Head of caudate nucleus (tissue), 42 donors: ENCODE measurements around the gene GOSR1.
"Not testable (repeated sequence)": the region's sequence is repeated elsewhere in the genome, so short reads cannot be mapped to it uniquely, and the experiment has no call there.

Experiments used
- DNase-seq, 42 donors: peaks; one replicate each; pipeline versions ENCODE4 v3.0.0 to v3.0.0-alpha.2; 2020 to 2021; ENCODE audit warnings: mixed read lengths in 7 of 42
- intact Hi-C: fragments of 100-400 bp; cut with DNase I; formaldehyde crosslinking; loops from one replicate; pipeline ENCODE4 v1.15.0; 2022

Gene GOSR1

GRCh38 chr17:30569531-30570175 lies 92.4 kb downstream of the GOSR1 start:
- DNase-seq, result peak in 2 of 42 donors; percentile 9 to 21
- intact Hi-C loops, result not testable (repeated sequence)

- peak in 3 of 42 donors; percentile 4 to 16 (median 4) for DNase-seq
- intact Hi-C loops, result no loop called here
These were observed 93.0 kb downstream of the GOSR1 start for GRCh38 chr17:30570191-30570590.

- peak in 2 of 42 donors; percentile 17 to 21 for DNase-seq
- intact Hi-C loops, result no loop called here
These were observed 93.5 kb downstream of the GOSR1 start for GRCh38 chr17:30570596-30571265.

GRCh38 chr17:30571404-30571803 lies 94.2 kb downstream of the GOSR1 start:
- intact Hi-C loops, result not testable (repeated sequence)
- DNase-seq, result peak in 1 of 42 donors; percentile 10

- no peak for DNase-seq
- intact Hi-C loops, result no loop called here
These were observed 94.7 kb downstream of the GOSR1 start for GRCh38 chr17:30571921-30572320.

DNA sequence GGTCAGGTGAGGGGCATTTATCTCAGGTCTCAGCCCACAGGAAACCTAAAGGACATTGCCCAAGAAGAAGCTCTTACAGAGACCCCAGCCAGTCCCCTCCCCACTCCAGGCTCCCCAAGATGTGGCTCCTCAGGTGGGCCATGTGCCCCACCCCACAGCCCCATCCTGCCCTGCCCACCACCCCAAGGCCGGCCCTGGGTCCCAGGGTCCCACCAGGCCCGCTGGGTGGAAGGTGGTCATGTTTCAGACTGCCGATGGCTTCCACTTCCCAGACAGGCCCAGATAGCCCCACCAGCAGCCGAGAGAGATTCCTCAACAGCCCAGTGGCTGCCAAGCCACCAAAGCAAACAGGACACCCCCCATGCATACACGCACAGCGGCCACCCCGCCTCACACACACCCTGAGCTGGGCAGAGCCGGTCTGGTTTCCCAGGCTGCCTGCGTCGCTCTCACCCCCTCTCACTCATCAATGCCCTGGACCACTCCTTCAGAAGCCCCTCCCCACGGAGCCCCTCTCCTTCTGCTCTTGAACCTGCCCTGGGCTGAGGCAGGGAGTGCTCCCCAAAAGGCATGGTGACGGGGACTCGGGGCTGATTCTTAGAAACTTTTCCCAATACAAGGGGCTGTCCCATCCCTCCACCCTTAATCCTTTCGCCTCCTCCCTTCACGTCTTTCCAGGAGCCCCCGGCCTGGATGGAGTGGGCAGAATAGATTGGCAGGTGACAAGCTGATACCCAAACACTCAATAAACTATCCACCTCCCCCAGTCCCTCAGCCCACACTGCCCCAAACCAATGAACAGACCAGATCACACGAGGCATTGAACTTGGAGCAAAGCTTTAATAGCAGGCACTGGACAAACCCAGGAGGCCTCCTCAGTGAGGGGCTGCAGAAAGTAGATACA lies 95.7 kb downstream of the GOSR1 start:
- DNase-seq, intact Hi-C loops: not testable (repeated sequence)

DNA sequence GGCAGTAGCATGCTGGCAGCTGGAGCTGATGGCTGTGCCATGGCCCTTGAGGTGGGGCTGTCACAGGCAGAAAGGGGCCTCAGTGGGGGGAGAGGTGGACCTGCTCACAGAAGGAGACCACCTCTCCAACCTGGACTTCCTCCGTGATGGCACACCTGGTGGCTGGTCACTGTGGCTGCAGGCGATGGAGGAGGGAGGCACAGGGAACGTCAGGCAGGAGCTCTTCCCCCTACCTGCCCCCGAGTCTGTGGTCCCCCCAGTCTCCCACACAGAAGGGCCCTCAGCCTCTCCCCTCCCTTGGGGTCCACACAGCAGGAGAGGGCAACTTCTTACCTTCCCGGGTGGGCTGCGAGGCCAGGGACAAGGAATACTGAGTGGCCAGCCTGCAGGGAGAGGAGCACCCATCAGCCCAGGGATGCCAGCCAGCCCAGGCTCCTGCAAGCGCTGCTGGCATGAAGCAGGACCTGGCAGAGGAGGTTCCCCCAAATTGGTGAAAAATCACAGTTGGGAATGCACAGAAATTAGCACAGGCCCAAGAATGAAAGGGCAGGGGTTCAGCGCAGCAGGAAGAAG lies 96.5 kb downstream of the GOSR1 start:
- DNase-seq, result peak in 1 of 42 donors; percentile 20
- intact Hi-C loops, result no loop called here

- peak in 1 of 42 donors; percentile 6 for DNase-seq
These were observed 97.1 kb downstream of the GOSR1 start for GRCh38 chr17:30574309-30574708.

DNA sequence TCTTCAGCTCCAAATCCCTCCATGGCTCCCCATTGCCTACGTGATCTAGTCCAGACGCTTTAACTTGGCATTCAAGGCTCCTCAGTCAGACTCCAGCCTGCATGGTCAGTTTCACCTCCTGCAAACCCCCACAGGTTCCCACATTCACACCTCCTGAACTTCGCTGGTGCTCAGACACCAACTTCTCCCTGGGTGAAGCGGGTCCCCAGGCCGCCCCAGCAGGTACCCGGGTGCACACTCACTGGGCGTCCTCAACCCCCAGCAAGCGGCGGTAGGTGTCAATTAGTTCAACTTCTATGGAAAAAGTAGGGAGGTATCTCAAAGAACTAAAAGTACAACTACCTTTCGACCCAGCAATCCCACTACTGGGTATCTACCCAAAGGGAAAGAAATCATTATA lies 97.6 kb downstream of the GOSR1 start:
- peak in 3 of 42 donors; percentile 5 to 13 (median 10) for DNase-seq
- intact Hi-C loops, result not testable (repeated sequence)

More at GRCh38 chr17:30574309-30574708, 97.1 kb downstream of the GOSR1 start:
- intact Hi-C loops, result not testable (repeated sequence)

DNA sequence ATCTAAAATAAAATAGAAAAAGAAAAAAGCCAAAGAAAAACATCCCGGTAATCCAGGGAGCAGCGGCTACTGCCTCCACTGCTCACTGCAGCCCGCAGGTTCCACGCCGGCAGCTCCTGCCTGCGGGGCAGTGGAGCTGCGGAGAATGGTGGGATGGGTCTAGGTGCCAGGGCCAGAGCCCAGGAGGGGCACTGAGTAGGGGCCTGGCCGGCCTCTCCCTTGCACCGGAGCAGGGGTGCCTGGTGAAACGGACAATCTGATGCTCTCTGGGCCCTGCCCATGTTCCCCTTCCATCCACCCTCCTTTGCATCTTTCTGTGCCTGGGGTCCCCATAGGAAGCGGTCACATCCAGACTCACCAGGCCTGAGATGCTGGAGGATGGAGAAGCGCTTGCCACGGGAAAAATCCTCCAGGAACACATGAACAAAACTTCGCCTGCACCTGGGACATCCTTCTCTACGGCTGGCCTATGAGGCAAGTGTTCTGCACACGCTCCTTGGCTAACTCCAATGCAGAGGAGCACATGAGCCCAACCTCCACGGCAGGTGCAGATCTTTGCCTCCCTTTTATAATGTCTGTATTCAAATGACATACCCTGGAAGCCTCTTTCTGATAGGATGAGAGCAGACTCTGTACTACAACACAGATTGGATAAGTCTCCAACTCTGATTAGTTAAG lies 98.6 kb downstream of the GOSR1 start:
- intact Hi-C loops, result not testable (repeated sequence)
- peak in 1 of 42 donors; percentile 15 for DNase-seq

GRCh38 chr17:30576326-30576861 lies 99.2 kb downstream of the GOSR1 start:
- intact Hi-C loops, result no loop called here
- peak in 3 of 42 donors; percentile 18 to 36 (median 26) for DNase-seq
